Lower lobe of right lung (tissue), 2 donors: ENCODE measurements around the gene VLDLR. TPM values are rescaled to one million over a fixed set of nuclear protein-coding genes. Genes with fewer than 3 reads are reported as not detected.

ENCODE experiments used
- ATAC-seq, 2 donors: fragments of 200-7000 bp; cut with Tn5 transposase; one replicate each; pipeline ENCODE4 v1.9.1; 2020 to 2022; ENCODE audit warnings: mild to moderate bottlenecking in 2 of 2, moderate library complexity in 2 of 2
- DNase-seq: peaks from one replicate; pipeline ENCODE4 v3.0.0-alpha.2; 2020
- H3K27ac ChIP-seq: fragments of 200-600 bp; one replicate; pipeline ENCODE4 v1.8.0; 2022
- H3K27me3 ChIP-seq: fragments of 200-600 bp; one replicate; pipeline ENCODE4 v1.8.0; 2022; ENCODE audit warnings: low read depth
- H3K36me3 ChIP-seq: fragments of 200-600 bp; one replicate; pipeline ENCODE4 v1.8.0; 2022; ENCODE audit warnings: mild to moderate bottlenecking
- H3K4me1 ChIP-seq: fragments of 200-600 bp; one replicate; pipeline ENCODE4 v1.8.0; 2022
- H3K4me3 ChIP-seq: fragments of 200-600 bp; one replicate; pipeline ENCODE4 v1.8.0; 2022; ENCODE audit warnings: mild to moderate bottlenecking
- H3K9me3 ChIP-seq: fragments of 200-600 bp; one replicate; pipeline ENCODE4 v1.8.0; 2022
- intact Hi-C: fragments of 100-400 bp; cut with DNase I; formaldehyde crosslinking; loops from one replicate; pipeline ENCODE4 v1.11.0; 2022
- long read RNA-seq: library from polyadenylated mRNA; unstranded; transcript quantifications from one replicate; pipeline ENCODE4 v2.0.0, GENCODE V29; 2021
- total RNA-seq: library from RNA; stranded (reverse); fragmentation: NEBNext Ultra II Directional; extraction: Animal tissue kit (Norgen Biotek cat#: 25700); gene quantifications from one replicate; pipeline ENCODE4 v1.2.1, GENCODE V29; 2021
- TF ChIP-seq, protein P1 (sequence below): fragments of 200-600 bp; IDR thresholded peaks from one replicate; pipeline ENCODE4 v1.8.0; 2022; ENCODE audit warnings: antibody characterized with exemption, mild to moderate bottlenecking
- donor health status: DM: no; HTN: yes; CAD: no; lungs with severe emphysema.

The VLDLR gene
- total RNA-seq: 16.3 TPM
- long read RNA-seq, full-length matches to known transcripts: 10 of 17 reads
- long read RNA-seq, partial matches to known transcripts: 4 of 17 reads
- long read RNA-seq, other reads (novel, unspliced or antisense): 3 of 17 reads

- Histone ChIP-seq H3K27ac (peak within 1 kb of the TSS; percentile 83), H3K4me3 (peak within 1 kb of the TSS; percentile 72), H3K4me1 (peaks cover 25% of the 10 kb centered on the region), H3K27me3 (peaks cover 18% of the 10 kb centered on the region), H3K36me3 (no peaks in the 10 kb centered on the region), H3K9me3 (no peaks in the 10 kb centered on the region)
- intact Hi-C loops: no loop called here
- ATAC-seq (peak; percentile 54 to 64), DNase-seq (peak; percentile 57)
- TF ChIP-seq, protein P1, sequence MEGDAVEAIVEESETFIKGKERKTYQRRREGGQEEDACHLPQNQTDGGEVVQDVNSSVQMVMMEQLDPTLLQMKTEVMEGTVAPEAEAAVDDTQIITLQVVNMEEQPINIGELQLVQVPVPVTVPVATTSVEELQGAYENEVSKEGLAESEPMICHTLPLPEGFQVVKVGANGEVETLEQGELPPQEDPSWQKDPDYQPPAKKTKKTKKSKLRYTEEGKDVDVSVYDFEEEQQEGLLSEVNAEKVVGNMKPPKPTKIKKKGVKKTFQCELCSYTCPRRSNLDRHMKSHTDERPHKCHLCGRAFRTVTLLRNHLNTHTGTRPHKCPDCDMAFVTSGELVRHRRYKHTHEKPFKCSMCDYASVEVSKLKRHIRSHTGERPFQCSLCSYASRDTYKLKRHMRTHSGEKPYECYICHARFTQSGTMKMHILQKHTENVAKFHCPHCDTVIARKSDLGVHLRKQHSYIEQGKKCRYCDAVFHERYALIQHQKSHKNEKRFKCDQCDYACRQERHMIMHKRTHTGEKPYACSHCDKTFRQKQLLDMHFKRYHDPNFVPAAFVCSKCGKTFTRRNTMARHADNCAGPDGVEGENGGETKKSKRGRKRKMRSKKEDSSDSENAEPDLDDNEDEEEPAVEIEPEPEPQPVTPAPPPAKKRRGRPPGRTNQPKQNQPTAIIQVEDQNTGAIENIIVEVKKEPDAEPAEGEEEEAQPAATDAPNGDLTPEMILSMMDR: no peak
These were observed at the start of gene VLDLR for GRCh38 chr9:2621722-2622460. Gene VLDLR (plus strand): TSS chr9:2621787. CDS start chr9:2622190, 403 bp downstream.

GRCh38 chr9:2574203-2574602 is 47.4 kb upstream of the VLDLR start:
- Histone ChIP-seq H3K27ac (no peak overlapping the region), H3K9me3 (no peaks in the 10 kb centered on the region), H3K36me3 (no peaks in the 10 kb centered on the region), H3K4me1 (peaks cover 7% of the 10 kb centered on the region), H3K4me3 (no peak overlapping the region), H3K27me3 (no peaks in the 10 kb centered on the region)
- TF ChIP-seq, protein P1: no peak
- no peak for ATAC-seq
- no peak for DNase-seq
- intact Hi-C loops: no loop called here

GRCh38 chr9:2576631-2577030 is 45.0 kb upstream of the VLDLR start:
- TF ChIP-seq, protein P1: no peak
- Histone ChIP-seq H3K4me3 (no peak overlapping the region), H3K36me3 (no peaks in the 10 kb centered on the region), H3K9me3 (no peaks in the 10 kb centered on the region), H3K4me1 (no peaks in the 10 kb centered on the region), H3K27me3 (no peaks in the 10 kb centered on the region), H3K27ac (no peak overlapping the region)
- intact Hi-C loops: no loop called here
- no peak for DNase-seq
- no peak for ATAC-seq

GRCh38 chr9:2583308-2584013 is 38.1 kb upstream of the VLDLR start:
- Histone ChIP-seq H3K27ac (no peak overlapping the region), H3K36me3 (no peaks in the 10 kb centered on the region), H3K4me3 (no peak overlapping the region), H3K9me3 (no peaks in the 10 kb centered on the region), H3K27me3 (no peaks in the 10 kb centered on the region), H3K4me1 (no peaks in the 10 kb centered on the region)
- intact Hi-C loops: no loop called here
- no peak for DNase-seq
- TF ChIP-seq, protein P1: no peak
- ATAC-seq: no peak

DNA sequence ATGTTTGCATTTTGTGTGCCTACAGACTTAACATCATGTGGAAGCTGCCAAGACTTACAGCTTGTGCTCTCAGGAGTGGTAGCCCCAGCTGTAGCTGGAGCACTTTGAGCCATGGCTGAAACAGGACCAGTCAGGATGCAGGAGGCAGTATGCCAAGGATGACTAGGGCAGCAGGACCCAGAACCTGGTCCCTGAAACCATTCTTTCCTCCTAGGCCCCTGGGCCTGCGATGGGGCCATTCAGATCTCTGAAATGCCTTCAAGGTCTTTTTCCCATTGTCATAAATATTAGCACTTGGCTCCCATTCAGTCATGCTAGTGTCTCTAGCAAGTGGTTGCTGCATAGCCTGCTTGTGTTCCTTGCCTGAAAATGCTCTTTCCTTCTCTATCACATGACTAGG is 29.6 kb upstream of the VLDLR start:
- TF ChIP-seq, protein P1: no peak
- no peak for ATAC-seq
- intact Hi-C loops: no loop called here

More for the DNA sequence above, 29.6 kb upstream of the VLDLR start:
- Histone ChIP-seq H3K4me1 (no peaks in the 10 kb centered on the region), H3K36me3 (no peaks in the 10 kb centered on the region), H3K9me3 (peaks cover 15% of the 10 kb centered on the region), H3K27me3 (no peaks in the 10 kb centered on the region), H3K4me3 (no peak overlapping the region), H3K27ac (no peak overlapping the region)
- DNase-seq: no peak
